ENCODE measurements around the gene SMC6.

Gene SMC6

GRCh38 chr2:17753803-17754663 is at the start of gene SMC6, which contains the start of gene GEN1:
Gene SMC6, minus strand, starts transcription at chr2:17753810. Its CDS starts 7,864 bp downstream, at chr2:17745946.
Gene GEN1, plus strand, starts transcription at chr2:17754138. Its CDS starts 5,806 bp downstream, at chr2:17759944.
- DNase-seq (ENCODE audit: low read depth) = peak; percentile 86

GRCh38 chr2:17800693-17801458 is 47.3 kb upstream of the SMC6 start:
- no peak for DNase-seq (ENCODE audit: low read depth)

GRCh38 chr2:17800219-17800618 is 46.6 kb upstream of the SMC6 start:
- no peak for DNase-seq (ENCODE audit: low read depth)

- DNase-seq (ENCODE audit: low read depth) = no peak
Measured at GRCh38 chr2:17799301-17800120, 45.9 kb upstream of the SMC6 start.

- DNase-seq (ENCODE audit: low read depth) = no peak
Measured at GRCh38 chr2:17798338-17798737, 44.7 kb upstream of the SMC6 start.

- no peak for DNase-seq (ENCODE audit: low read depth)
Measured at GRCh38 chr2:17795309-17795708, 41.7 kb upstream of the SMC6 start.

- no peak for DNase-seq (ENCODE audit: low read depth)
Measured at GRCh38 chr2:17793803-17794354, 40.3 kb upstream of the SMC6 start.

- DNase-seq (ENCODE audit: low read depth) = no peak
Measured at GRCh38 chr2:17793296-17793695, 39.7 kb upstream of the SMC6 start.

- DNase-seq (ENCODE audit: low read depth) = no peak
Measured at GRCh38 chr2:17792515-17792914, 38.9 kb upstream of the SMC6 start.

- DNase-seq (ENCODE audit: low read depth) = no peak
Measured at GRCh38 chr2:17791817-17792130, 38.2 kb upstream of the SMC6 start.

- no peak for DNase-seq (ENCODE audit: low read depth)
Measured at GRCh38 chr2:17791121-17791816, 37.7 kb upstream of the SMC6 start.

- no peak for DNase-seq (ENCODE audit: low read depth)
Measured at GRCh38 chr2:17790536-17790935, 36.9 kb upstream of the SMC6 start.

GRCh38 chr2:17788773-17789172 is 35.2 kb upstream of the SMC6 start:
- DNase-seq (ENCODE audit: low read depth) = no peak

GRCh38 chr2:17786727-17787126 is 33.1 kb upstream of the SMC6 start:
- no peak for DNase-seq (ENCODE audit: low read depth)

- no peak for DNase-seq (ENCODE audit: low read depth)
Measured at GRCh38 chr2:17781482-17781881, 27.9 kb upstream of the SMC6 start.

- DNase-seq (ENCODE audit: low read depth) = no peak
Measured at GRCh38 chr2:17780546-17780945, 26.9 kb upstream of the SMC6 start.

GRCh38 chr2:17772532-17772931 is 18.9 kb upstream of the SMC6 start:
- no peak for DNase-seq (ENCODE audit: low read depth)

- DNase-seq (ENCODE audit: low read depth) = no peak
Measured at GRCh38 chr2:17771956-17772355, 18.3 kb upstream of the SMC6 start.

GRCh38 chr2:17768894-17769293 is 15.3 kb upstream of the SMC6 start:
- no peak for DNase-seq (ENCODE audit: low read depth)

GRCh38 chr2:17765398-17765797 is 11.8 kb upstream of the SMC6 start:
- no peak for DNase-seq (ENCODE audit: low read depth)

- DNase-seq (ENCODE audit: low read depth) = no peak
Measured at GRCh38 chr2:17763641-17764333, 10.2 kb upstream of the SMC6 start.

Data from activated gamma-delta T cell treated with anti-CD3 and anti-CD28 coated beads, Interleukin-2, amount 50 U/mL, for 16 hours (primary cell).